HG02798 (cell line): ENCODE results near the gene SEMA4F.
"Not testable (repeated sequence)": the region's sequence is repeated elsewhere in the genome, so short reads cannot be mapped to it uniquely, and the experiment has no call there.

ENCODE experiments used
- ATAC-seq: cut with Tn5 transposase; IDR thresholded peaks from one replicate; pipeline ENCODE4 v1.9.1; 2021; ENCODE audit warnings: mild to moderate bottlenecking; ENCODE audit not compliant: unreplicated experiment, poor library complexity

SEMA4F gene, protein sequence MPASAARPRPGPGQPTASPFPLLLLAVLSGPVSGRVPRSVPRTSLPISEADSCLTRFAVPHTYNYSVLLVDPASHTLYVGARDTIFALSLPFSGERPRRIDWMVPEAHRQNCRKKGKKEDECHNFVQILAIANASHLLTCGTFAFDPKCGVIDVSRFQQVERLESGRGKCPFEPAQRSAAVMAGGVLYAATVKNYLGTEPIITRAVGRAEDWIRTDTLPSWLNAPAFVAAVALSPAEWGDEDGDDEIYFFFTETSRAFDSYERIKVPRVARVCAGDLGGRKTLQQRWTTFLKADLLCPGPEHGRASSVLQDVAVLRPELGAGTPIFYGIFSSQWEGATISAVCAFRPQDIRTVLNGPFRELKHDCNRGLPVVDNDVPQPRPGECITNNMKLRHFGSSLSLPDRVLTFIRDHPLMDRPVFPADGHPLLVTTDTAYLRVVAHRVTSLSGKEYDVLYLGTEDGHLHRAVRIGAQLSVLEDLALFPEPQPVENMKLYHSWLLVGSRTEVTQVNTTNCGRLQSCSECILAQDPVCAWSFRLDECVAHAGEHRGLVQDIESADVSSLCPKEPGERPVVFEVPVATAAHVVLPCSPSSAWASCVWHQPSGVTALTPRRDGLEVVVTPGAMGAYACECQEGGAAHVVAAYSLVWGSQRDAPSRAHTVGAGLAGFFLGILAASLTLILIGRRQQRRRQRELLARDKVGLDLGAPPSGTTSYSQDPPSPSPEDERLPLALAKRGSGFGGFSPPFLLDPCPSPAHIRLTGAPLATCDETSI

GRCh38 chr2:74653985-74654882 is at the start of gene SEMA4F:
SEMA4F (plus strand) TSS chr2:74654247; CDS start chr2:74654377, 130 bp downstream.
- peak; percentile 100 for ATAC-seq

GRCh38 chr2:74606927-74607326 is 47.1 kb upstream of the SEMA4F start:
- ATAC-seq: no peak

DNA sequence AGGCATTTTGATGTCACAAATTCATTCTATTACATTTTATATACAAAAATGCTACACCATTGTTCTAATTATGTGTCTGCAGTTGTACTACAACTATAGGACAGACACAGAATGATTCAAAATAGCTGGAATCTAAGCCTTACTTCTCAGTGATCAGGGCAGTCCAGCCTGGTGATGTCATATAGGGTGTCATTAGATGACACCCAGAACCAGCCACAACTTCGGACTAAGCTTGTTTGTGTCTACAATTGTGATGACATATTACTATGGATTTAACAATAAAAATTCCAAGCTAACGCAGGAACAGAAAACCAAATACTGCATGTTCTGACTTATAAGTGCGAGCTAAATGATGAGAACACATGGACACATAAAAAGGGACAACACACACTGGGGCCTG is 36.9 kb upstream of the SEMA4F start:
- no peak for ATAC-seq

- no peak for ATAC-seq
Measured at GRCh38 chr2:74618410-74619083, 35.5 kb upstream of the SEMA4F start.

DNA sequence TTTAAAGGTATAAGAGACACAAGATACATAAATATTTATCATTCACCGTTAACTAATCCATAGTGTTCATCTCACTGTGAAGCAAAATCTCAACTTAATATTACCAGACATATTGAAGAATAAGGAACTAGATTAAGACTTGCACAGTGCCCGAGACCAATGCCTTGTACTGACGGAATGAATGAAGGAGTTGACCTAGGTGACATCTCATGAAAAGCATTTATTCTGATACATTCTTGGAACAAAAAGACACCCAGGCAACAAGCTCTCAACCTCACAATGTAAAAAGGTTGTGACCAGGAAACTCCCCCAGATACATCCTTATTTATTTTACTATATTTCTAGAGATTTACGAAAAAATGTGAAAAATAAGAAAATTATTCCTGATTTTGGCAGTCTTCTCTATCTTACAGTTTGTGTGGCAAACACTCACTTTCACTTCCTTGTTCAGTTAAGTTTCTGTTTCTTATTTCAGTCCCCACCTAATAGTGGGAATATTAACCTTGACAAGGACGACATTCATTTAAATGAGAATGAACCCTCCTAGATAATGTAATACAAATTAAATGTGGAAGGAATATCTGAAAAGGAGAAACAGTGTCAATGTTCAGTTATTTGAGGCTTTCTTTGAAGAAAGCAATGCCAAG is 34.3 kb upstream of the SEMA4F start:
- no peak for ATAC-seq

DNA sequence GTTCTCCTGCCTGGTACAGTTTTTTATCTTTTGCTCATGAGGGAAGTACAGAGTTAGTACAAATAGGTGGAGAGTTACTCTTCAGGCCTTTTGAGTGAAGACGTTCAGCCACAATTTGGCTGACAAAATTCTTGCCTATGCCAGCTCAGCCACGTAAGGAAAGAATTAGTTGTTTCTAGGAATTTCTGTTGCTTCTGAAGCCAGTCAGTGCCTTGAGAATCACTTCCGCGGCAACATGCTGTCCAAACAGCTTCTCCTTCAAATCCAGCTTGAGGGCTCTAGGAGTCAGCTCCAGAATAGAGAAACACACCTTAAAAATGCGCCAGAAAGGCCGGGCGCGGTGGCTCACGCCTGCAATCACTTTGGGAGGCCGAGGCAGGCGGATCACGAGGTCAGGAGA is 33.4 kb upstream of the SEMA4F start:
- ATAC-seq: no peak

GRCh38 chr2:74625658-74626425 is 28.2 kb upstream of the SEMA4F start:
- ATAC-seq: no peak

- ATAC-seq: no peak
Measured at GRCh38 chr2:74628538-74629105, 25.4 kb upstream of the SEMA4F start.

GRCh38 chr2:74630454-74630853 is 23.6 kb upstream of the SEMA4F start:
- not testable (repeated sequence) for ATAC-seq

GRCh38 chr2:74632209-74632938 is 21.7 kb upstream of the SEMA4F start:
- ATAC-seq: no peak

- ATAC-seq: no peak
Measured at GRCh38 chr2:74632939-74633312, 21.1 kb upstream of the SEMA4F start.

DNA sequence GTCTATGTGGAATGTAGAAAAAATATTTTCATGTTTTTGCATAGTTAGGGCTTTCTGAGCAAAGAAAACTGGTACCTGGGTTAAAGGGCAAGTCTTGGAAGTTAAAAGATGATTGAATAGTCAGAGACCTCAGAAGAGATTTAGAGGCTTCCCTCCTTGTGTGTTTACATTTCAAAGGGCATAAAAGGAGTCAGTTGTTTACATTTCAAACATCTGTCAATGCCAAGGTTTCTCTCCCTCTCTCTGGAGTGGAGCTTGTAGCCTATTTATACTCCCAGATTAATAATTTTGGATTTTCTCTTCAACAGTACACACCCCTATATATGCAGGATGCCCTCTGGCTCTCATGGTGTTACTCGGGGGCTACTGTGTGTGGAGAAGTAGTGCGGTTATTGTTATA is 14.5 kb upstream of the SEMA4F start:
- ATAC-seq: no peak

- ATAC-seq: no peak
Measured at GRCh38 chr2:74645344-74645743, 8.7 kb upstream of the SEMA4F start.

DNA sequence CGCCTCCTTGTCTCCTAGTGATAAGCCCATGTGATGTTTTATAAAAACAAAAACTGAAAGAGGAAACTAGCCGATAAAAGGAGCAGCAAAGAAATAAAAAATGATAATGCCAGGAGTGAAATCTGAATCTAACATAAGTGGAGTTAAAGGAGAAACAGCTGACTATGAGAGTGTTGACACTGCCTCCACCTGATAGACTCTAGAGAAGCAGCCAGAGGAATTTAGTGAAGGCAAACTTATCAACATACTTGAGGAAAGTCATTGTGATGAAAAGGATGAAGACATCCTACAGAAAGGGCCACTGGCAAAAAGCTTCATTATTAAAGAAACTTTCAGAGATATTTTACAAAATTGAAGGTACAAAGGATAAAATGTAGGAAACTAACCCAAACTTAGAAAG is 7.8 kb upstream of the SEMA4F start:
- no peak for ATAC-seq

DNA sequence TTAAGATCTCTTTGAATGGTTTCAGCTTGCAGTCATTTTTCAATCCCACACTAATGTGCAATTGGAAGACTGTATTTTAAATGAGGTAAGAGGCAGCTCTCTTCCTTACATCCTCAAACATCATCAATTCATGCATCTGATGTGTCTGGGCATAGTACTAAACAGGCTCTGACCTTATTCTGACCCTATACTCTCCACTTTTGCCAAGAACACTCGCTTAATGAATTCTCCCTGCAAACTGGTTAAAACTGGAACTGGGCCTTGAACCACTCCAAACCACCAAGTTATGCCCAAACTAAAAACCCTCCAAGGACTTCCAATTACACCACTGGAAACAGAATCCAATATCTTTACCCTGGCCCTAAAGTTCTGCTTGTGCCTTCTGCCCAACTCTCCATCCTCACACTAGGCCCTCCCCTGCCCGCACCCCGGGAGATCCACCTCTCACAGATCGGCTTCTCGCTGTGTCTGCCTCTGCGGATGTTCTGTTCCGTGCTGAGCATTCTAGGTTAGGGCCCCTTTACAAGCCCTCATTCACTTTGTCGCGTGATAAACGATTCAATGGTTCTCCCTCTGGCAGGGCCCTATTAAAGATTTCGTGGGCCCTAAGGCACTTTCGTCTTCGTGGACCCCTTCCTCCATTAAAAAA is 7.1 kb upstream of the SEMA4F start:
- ATAC-seq: no peak

- ATAC-seq: no peak
Measured at GRCh38 chr2:74648009-74648443, 6.0 kb upstream of the SEMA4F start, which contains the start of gene M1AP. M1AP (minus strand) TSS chr2:74648330; CDS start chr2:74640275, 8,055 bp downstream.

DNA sequence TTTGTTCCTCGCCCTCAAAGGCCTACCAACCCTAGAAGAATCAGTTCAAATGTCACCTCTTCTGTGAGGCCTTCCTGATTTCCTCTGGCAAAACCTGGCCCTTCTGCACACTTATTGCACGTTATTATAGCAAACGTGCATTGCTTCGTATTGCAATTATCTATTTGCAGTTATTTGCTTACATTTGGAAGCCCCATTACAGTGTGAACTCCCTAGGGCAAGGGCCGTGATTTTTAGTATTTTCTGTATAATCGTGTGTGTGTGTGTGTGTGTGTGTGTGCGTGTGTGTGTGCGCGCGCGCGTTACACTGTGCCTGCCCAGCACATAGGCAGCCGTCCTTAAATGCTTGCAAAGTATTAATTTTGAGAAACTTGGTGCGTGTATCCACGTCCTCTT is 460 bp upstream of the SEMA4F start:
- ATAC-seq: peak; percentile 21
